Uterus (tissue), 2 donors: ENCODE data around the gene DLK1.

ENCODE experiments used
- CTCF ChIP-seq, 4 experiments: fragments of 200-600 bp in 2 of 4; fragments of 450-650 bp in 2 of 4; sonication (generic) in 2 of 4; IDR thresholded peaks; one replicate each; pipeline ENCODE4 v1.5.1; 2016 to 2019; ENCODE audit warnings: antibody characterized with exemption in 4 of 4, mild to moderate bottlenecking in 2 of 4, moderate library complexity in 1 of 4
- POLR2A ChIP-seq, 2 donors: fragments of 450-650 bp; IDR thresholded peaks; one replicate each; pipeline ENCODE4 v1.6.1; 2016; ENCODE audit warnings: antibody characterized with exemption in 2 of 2, mild to moderate bottlenecking in 1 of 2, moderate library complexity in 1 of 2

- TF ChIP-seq POLR2A (IDR thresholded peaks at IDR 0.05) (no peak), CTCF (IDR thresholded peaks at IDR 0.05) (no peak)
Measured at GRCh38 chr14:100765296-100765695, 38.6 kb downstream of the DLK1 start.
